ENCODE measurements around the gene CHST9. TPM values are rescaled to one million over a fixed set of nuclear protein-coding genes. Genes with fewer than 3 reads are reported as not detected.

CHST9 gene
- total and polyA plus RNA-seq, 2 of the 13 experiments (the other 11 are each of a cell fraction or from before 2014, with no cell fraction given): 3.2 to 9.6 TPM

- no peak for TF ChIP-seq TERF1 (CRISPR knock-in tag; IDR thresholded peaks at IDR 0.05)
Measured at GRCh38 chr18:27108842-27109241, 76.3 kb downstream of the CHST9 start (continued).

- no TSS peak for BruUV-seq (replicated peaks)
- H3K36me3 ChIP-seq (replicated peaks in 1 of 2; ENCODE audit: control insufficient read depth in 1 of 2, insufficient read depth in 2 of 2, low read length in 2 of 2): no peaks in the 10 kb centered on the region
- intact Hi-C loops (cut with micrococcal nuclease; ENCODE audit: unreplicated experiment) (no loop called here), in situ Hi-C loops (cut with HindIII; ENCODE audit: extremely low pct_ligation_motif_present, low pct_unique_long_range_greater_than_20kb) (no loop called here)
- no peak for FAIRE-seq
- ChIA-PET CTCF (ENCODE audit: low intra/inter-chr PET ratio, low total read pairs) (no interaction called here), POLR2A (no interaction called here)
- 79% methylated on average over 3 of the region's 3 CpGs for WGBS (ENCODE audit: low lambda C conversion rate)
- H3K4me3 ChIP-seq (replicated peaks in 1 of 3; ENCODE audit: insufficient read depth in 1 of 3, low read depth in 2 of 3, low read length in 3 of 3): no peak overlapping the region
- no peaks in the 10 kb centered on the region for H3K27me3 ChIP-seq (ENCODE audit: control insufficient read depth in 1 of 2, insufficient read depth in 2 of 2, low read length in 2 of 2)
- no peaks in the 10 kb centered on the region for H3K9me3 ChIP-seq (ENCODE audit: low read length)
- H3K4me2 ChIP-seq (ENCODE audit: low read depth, low read length): no peak overlapping the region
- H2AFZ ChIP-seq (ENCODE audit: low read length): no peak overlapping the region
- no peak overlapping the region for H3K9ac ChIP-seq (ENCODE audit: insufficient read depth, low read depth, low read length)
- H4K20me1 ChIP-seq (ENCODE audit: insufficient read depth, low read length): no peaks in the 10 kb centered on the region
- H3K79me2 ChIP-seq (ENCODE audit: insufficient read depth, low read length): no peaks in the 10 kb centered on the region
- DNase-seq (ENCODE audit: low spot score): no peak
- no peaks in the 10 kb centered on the region for H3K4me1 ChIP-seq (ENCODE audit: insufficient read depth, low read length)
- H3K27ac ChIP-seq (ENCODE audit: extremely low read length, insufficient read depth, low read length): no peak overlapping the region
- ATAC-seq: no peak
- no peak for TF ChIP-seq ZHX1 (CRISPR knock-in tag; IDR thresholded peaks at IDR 0.05; ENCODE audit: low read depth)
- no peak for TF ChIP-seq TARDBP (CRISPR knock-in tag; IDR thresholded peaks at IDR 0.05)
- TF ChIP-seq ZNF264 (CRISPR knock-in tag; IDR thresholded peaks at IDR 0.05): no peak
- TF ChIP-seq ZNF674 (CRISPR knock-in tag; IDR thresholded peaks at IDR 0.05; ENCODE audit: low read depth): no peak
- no peak for TF ChIP-seq CHD4 (IDR thresholded peaks at IDR 0.05; ENCODE audit: borderline replicate concordance, low read length)
- TF ChIP-seq ZBTB2 (CRISPR knock-in tag; IDR thresholded peaks at IDR 0.05; ENCODE audit: low read depth): no peak
- no peak for TF ChIP-seq ZNF407 (CRISPR knock-in tag; IDR thresholded peaks at IDR 0.05; ENCODE audit: not compliant biosample characterization)
- TF ChIP-seq ZBTB20 (CRISPR knock-in tag; IDR thresholded peaks at IDR 0.05; ENCODE audit: borderline replicate concordance, low read depth): no peak
Measured at GRCh38 chr18:27104743-27105142, 80.4 kb downstream of the CHST9 start.
